GM12878 (cell line): ENCODE data around the gene DNAJB8. TPM values are rescaled to one million over a fixed set of nuclear protein-coding genes. Genes with fewer than 3 reads are reported as not detected.

Experiments
- ATAC-seq: fragments of 200-7000 bp; cut with Tn5 transposase; 3 replicates; pipeline ENCODE4 v1.9.1; 2020; ENCODE audit warnings: mild to moderate bottlenecking, moderate library complexity
- BruUV-seq: library from RNA; stranded (reverse); fragments of 400-500 nt; replicated peaks from 2 replicates; lab custom pipeline; 2021; lab: Mats Ljungman, UMichigan
- CTCF ChIA-PET: fragments of 300-600 bp; sonication (Branson Sonifier 250); formaldehyde crosslinking; extraction: SDS; loops from one replicate; lab custom pipeline; 2021; ENCODE audit warnings: inconsistent platforms; lab: Yijun Ruan, JAX
- POLR2A ChIA-PET: fragments of 350-600 bp; formaldehyde crosslinking; extraction: SDS; loops from one replicate; lab custom pipeline; 2021; ENCODE audit warnings: inconsistent platforms; lab: Charles Lee
- RAD21 ChIA-PET: fragments of 300-600 bp; sonication (Branson Sonifier 250); formaldehyde crosslinking; loops from one replicate; lab custom pipeline; 2023; ENCODE audit warnings: antibody characterized with exemption; ENCODE audit not compliant: unreplicated experiment; lab: Charles Lee
- SMC1A ChIA-PET: fragments of 300-600 bp; sonication (Branson Sonifier 250); formaldehyde crosslinking; loops from one replicate; lab custom pipeline; 2023; ENCODE audit not compliant: unreplicated experiment, uncharacterized antibody; lab: Charles Lee
- DNase-seq: peaks from one replicate; pipeline ENCODE4 v3.0.0-alpha.2; 2011; ENCODE audit warnings: low read depth, low spot score
- FAIRE-seq: peaks from 3 replicates; lab custom pipeline; 2011; peaks lifted over from hg19 to GRCh38; lab: Jason Lieb, UNC
- H2AFZ ChIP-seq: 2 replicates; pipeline ENCODE4 v1.6.0; 2011; ENCODE audit warnings: low read depth, low read length, control low read depth; ENCODE audit not compliant: control insufficient read depth
- H3K27ac ChIP-seq: 2 replicates; pipeline ENCODE4 v1.5.1; 2011; ENCODE audit warnings: control low read depth; ENCODE audit not compliant: control insufficient read depth, insufficient read depth
- H3K27me3 ChIP-seq, 2 experiments: replicated peaks in 1 of 2; 2 replicates each; pipeline versions ENCODE4 v1.6.0 to v1.6.1; 2011; ENCODE audit warnings: low read length in 1 of 2; ENCODE audit not compliant: control insufficient read depth in 2 of 2, insufficient read depth in 2 of 2
- H3K36me3 ChIP-seq, 2 experiments: 2 replicates each; pipeline ENCODE4 v1.5.1; 2011; ENCODE audit warnings: low read length in 1 of 2; ENCODE audit not compliant: control insufficient read depth in 2 of 2, insufficient read depth in 2 of 2
- H3K4me1 ChIP-seq: 2 replicates; pipeline ENCODE4 v1.6.1; 2011; ENCODE audit warnings: mild to moderate bottlenecking, low read length, moderate library complexity, mixed read lengths; ENCODE audit not compliant: control insufficient read depth, insufficient read depth
- H3K4me2 ChIP-seq: 2 replicates; pipeline ENCODE4 v1.6.0; 2011; ENCODE audit warnings: control low read depth; ENCODE audit not compliant: control insufficient read depth, insufficient read depth
- H3K4me3 ChIP-seq: fragments of 200-600 bp; sonication (generic); 2 replicates; pipeline ENCODE4 v1.5.1; 2016
- H3K79me2 ChIP-seq: 2 replicates; pipeline ENCODE4 v1.6.0; 2011; ENCODE audit warnings: low read length; ENCODE audit not compliant: control insufficient read depth, insufficient read depth
- H3K9ac ChIP-seq: 2 replicates; pipeline ENCODE4 v1.8.0; 2011; ENCODE audit warnings: low read length, control low read depth, mixed read lengths; ENCODE audit not compliant: control insufficient read depth, insufficient read depth
- H3K9me3 ChIP-seq: replicated peaks from 3 replicates; pipeline ENCODE4 v1.5.1; 2011; ENCODE audit warnings: mild to moderate bottlenecking, low read length; ENCODE audit not compliant: control insufficient read depth, insufficient read depth
- H4K20me1 ChIP-seq: 2 replicates; pipeline ENCODE4 v1.6.0; 2011; ENCODE audit not compliant: control insufficient read depth, insufficient read depth
- CEBPB ChIP-seq, 2 experiments: fragments of 150-350 bp in 1 of 2; IDR thresholded peaks; 2 replicates each; pipeline ENCODE4 v1.6.1; 2012 to 2014; ENCODE audit warnings: low read depth in 2 of 2, low read length in 2 of 2, borderline replicate concordance in 1 of 2, inconsistent platforms in 1 of 2
- KAT2A ChIP-seq: conservative IDR thresholded peaks from 2 replicates; pipeline ENCODE4 v1.6.1; 2011; ENCODE audit warnings: low read depth, low read length; ENCODE audit not compliant: control insufficient read depth
- KLF5 ChIP-seq: fragments of 450-650 bp; IDR thresholded peaks from 2 replicates; pipeline ENCODE4 v1.6.1; 2014; ENCODE audit warnings: mild to moderate bottlenecking; ENCODE audit not compliant: partially characterized antibody
- LARP7 ChIP-seq: fragments of 450-650 bp; IDR thresholded peaks from 2 replicates; pipeline ENCODE4 v1.6.1; 2017; ENCODE audit warnings: mild to moderate bottlenecking
- NFIC ChIP-seq: IDR thresholded peaks from 2 replicates; pipeline ENCODE4 v1.6.1; 2012; ENCODE audit warnings: low read depth, mild to moderate bottlenecking, inconsistent platforms, low read length, moderate library complexity
- PML ChIP-seq: IDR thresholded peaks from 2 replicates; pipeline ENCODE4 v1.6.1; 2012; ENCODE audit warnings: low read length, inconsistent platforms
- RAD21 ChIP-seq: IDR thresholded peaks from 2 replicates; pipeline ENCODE4 v1.6.1; 2011; ENCODE audit warnings: mild to moderate bottlenecking, low read depth, low read length, moderate library complexity; ENCODE audit not compliant: insufficient read depth
- SIX5 ChIP-seq: IDR thresholded peaks from 2 replicates; pipeline ENCODE4 v1.6.1; 2011; ENCODE audit warnings: mild to moderate bottlenecking, low read depth, low read length, moderate library complexity; ENCODE audit not compliant: severe bottlenecking
- SRF ChIP-seq, 2 experiments: IDR thresholded peaks; 2 replicates each; pipeline ENCODE4 v1.6.1; 2011; ENCODE audit warnings: low read depth in 2 of 2, low read length in 2 of 2, mild to moderate bottlenecking in 1 of 2, moderate library complexity in 1 of 2
- TCF3 ChIP-seq: IDR thresholded peaks from 2 replicates; pipeline ENCODE4 v1.6.1; 2012; ENCODE audit warnings: low read depth, mild to moderate bottlenecking, low read length, borderline replicate concordance; ENCODE audit not compliant: insufficient read depth
- ZNF207 ChIP-seq: fragments of 450-650 bp; IDR thresholded peaks from 2 replicates; pipeline ENCODE4 v1.6.1; 2014; ENCODE audit warnings: antibody characterized with exemption, mild to moderate bottlenecking, borderline replicate concordance
- WGBS: methylation state at CpG from one replicate; pipeline ENCODE4 v1.1.6; 2016; ENCODE audit warnings: low lambda C conversion rate; ENCODE audit not compliant: insufficient replicate concordance, insufficient coverage; ENCODE audit errors: missing lambda C conversion rate; 5-methylcytosine and 5-hydroxymethylcytosine counted together
- in situ Hi-C: fragments of 300-500 bp; cut with MboI; formaldehyde crosslinking; loops from 9 replicates; pipeline ENCODE4 v1.14.3; 2018; ENCODE audit warnings: mixed read lengths
- intact Hi-C: fragments of 100-400 bp; cut with micrococcal nuclease; formaldehyde crosslinking; loops from one replicate; pipeline ENCODE4 v1.14.2; 2022; ENCODE audit not compliant: unreplicated experiment
- polyA plus RNA-seq, 11 experiments: library from polyadenylated mRNA; depleted of rRNA in 4 of 11; unstranded in 6 of 11; stranded (reverse) in 5 of 11; fragments of >200 nt; fragmentation: Nextera tagmentation in 4 of 11; fragmentation: Illumina TruSeq in 1 of 11; extraction: Ambion mirVana in 4 of 11; extraction: Trizol in 1 of 11; gene quantifications; 1 replicate in 1 of 11; 2 replicates in 10 of 11; pipeline versions ENCODE4 v1.2.1 to v1.2.3, GENCODE V29; 2011 to 2016; ENCODE audit warnings: inconsistent platforms in 2 of 11, missing spikeins in 2 of 11, low read depth in 1 of 11
- total RNA-seq, 4 experiments: library from RNA; depleted of rRNA in 3 of 4; stranded (reverse); fragments of >200 nt in 3 of 4; fragmentation: Illumina TruSeq in 1 of 4; extraction: Trizol in 1 of 4; gene quantifications; 2 replicates each; pipeline versions ENCODE4 v1.2.1 to v1.2.3, GENCODE V29; 2013 to 2021
- TF ChIP-seq, protein P1 (sequence below): fragments of 450-650 bp; IDR thresholded peaks from 2 replicates; pipeline ENCODE4 v1.6.1; 2017; ENCODE audit warnings: mild to moderate bottlenecking
- TF ChIP-seq, protein P2 (sequence below): fragments of 150-350 bp; IDR thresholded peaks from 2 replicates; pipeline ENCODE4 v1.6.1; 2016; ENCODE audit warnings: low read depth, low read length
- TF ChIP-seq, protein P3 (sequence below): fragments of 450-650 bp; IDR thresholded peaks from 2 replicates; pipeline ENCODE4 v1.6.1; 2017; ENCODE audit warnings: mild to moderate bottlenecking, low read depth, inconsistent platforms; ENCODE audit not compliant: poor library complexity, severe bottlenecking
- TF ChIP-seq, protein P4 (sequence below): fragments of 450-650 bp; IDR thresholded peaks from 2 replicates; pipeline ENCODE4 v1.6.1; 2016; ENCODE audit warnings: mild to moderate bottlenecking

The DNAJB8 gene
- total and polyA plus RNA-seq, 10 of the 15 experiments (the other 5 are each of a cell fraction or from before 2014, with no cell fraction given): not detected

DNA sequence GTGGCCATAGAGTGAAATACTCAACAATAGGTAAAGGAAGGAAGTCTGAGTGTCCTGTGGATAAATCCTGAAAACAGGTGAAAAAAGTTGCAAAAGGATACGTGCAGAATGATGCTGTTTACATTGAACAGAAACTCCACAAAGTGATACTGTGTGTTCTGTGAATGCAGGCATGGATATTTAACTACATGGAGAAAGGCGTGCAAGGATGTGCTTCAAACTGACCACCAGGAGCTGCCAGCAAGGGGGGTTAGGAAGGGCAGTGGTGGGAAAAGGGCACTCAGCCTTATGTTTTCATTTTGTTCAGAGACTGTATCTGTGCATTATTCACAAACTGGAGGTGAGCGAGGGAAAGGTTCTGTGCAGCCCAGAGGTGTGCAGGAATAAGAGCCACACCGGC, 47.4 kb downstream of the DNAJB8 start:
- DNase-seq (no peak), FAIRE-seq (no peak), ATAC-seq (no peak)
- CTCF ChIA-PET: no interaction called here
- intact Hi-C loops (no loop called here), in situ Hi-C loops (no loop called here)
- H3K27ac ChIP-seq: no peak overlapping the region
- POLR2A ChIA-PET: no interaction called here
- no peaks in the 10 kb centered on the region for H3K9me3 ChIP-seq
- no peaks in the 10 kb centered on the region for H3K79me2 ChIP-seq
- SMC1A ChIA-PET: no interaction called here
- no peak overlapping the region for H3K4me3 ChIP-seq
- no peaks in the 10 kb centered on the region for H4K20me1 ChIP-seq
- no peaks in the 10 kb centered on the region for H3K27me3 ChIP-seq
- H3K36me3 ChIP-seq: no peaks in the 10 kb centered on the region
- TF ChIP-seq TCF3 (no peak), RAD21 (no peak), PML (no peak), KAT2A (no peak), SIX5 (no peak), CEBPB (IDR thresholded peaks at IDR 0.05; ENCODE audit: borderline replicate concordance in 1 of 2, low read depth in 2 of 2, low read length in 2 of 2) (no peak), KLF5 (no peak), ZNF207 (no peak), LARP7 (no peak), NFIC (no peak), SRF (IDR thresholded peaks at IDR 0.05; ENCODE audit: low read depth in 2 of 2, low read length in 2 of 2) (no peak)
- TF ChIP-seq, protein P1, sequence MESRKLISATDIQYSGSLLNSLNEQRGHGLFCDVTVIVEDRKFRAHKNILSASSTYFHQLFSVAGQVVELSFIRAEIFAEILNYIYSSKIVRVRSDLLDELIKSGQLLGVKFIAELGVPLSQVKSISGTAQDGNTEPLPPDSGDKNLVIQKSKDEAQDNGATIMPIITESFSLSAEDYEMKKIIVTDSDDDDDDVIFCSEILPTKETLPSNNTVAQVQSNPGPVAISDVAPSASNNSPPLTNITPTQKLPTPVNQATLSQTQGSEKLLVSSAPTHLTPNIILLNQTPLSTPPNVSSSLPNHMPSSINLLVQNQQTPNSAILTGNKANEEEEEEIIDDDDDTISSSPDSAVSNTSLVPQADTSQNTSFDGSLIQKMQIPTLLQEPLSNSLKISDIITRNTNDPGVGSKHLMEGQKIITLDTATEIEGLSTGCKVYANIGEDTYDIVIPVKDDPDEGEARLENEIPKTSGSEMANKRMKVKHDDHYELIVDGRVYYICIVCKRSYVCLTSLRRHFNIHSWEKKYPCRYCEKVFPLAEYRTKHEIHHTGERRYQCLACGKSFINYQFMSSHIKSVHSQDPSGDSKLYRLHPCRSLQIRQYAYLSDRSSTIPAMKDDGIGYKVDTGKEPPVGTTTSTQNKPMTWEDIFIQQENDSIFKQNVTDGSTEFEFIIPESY: no peak
- TF ChIP-seq, protein P2, sequence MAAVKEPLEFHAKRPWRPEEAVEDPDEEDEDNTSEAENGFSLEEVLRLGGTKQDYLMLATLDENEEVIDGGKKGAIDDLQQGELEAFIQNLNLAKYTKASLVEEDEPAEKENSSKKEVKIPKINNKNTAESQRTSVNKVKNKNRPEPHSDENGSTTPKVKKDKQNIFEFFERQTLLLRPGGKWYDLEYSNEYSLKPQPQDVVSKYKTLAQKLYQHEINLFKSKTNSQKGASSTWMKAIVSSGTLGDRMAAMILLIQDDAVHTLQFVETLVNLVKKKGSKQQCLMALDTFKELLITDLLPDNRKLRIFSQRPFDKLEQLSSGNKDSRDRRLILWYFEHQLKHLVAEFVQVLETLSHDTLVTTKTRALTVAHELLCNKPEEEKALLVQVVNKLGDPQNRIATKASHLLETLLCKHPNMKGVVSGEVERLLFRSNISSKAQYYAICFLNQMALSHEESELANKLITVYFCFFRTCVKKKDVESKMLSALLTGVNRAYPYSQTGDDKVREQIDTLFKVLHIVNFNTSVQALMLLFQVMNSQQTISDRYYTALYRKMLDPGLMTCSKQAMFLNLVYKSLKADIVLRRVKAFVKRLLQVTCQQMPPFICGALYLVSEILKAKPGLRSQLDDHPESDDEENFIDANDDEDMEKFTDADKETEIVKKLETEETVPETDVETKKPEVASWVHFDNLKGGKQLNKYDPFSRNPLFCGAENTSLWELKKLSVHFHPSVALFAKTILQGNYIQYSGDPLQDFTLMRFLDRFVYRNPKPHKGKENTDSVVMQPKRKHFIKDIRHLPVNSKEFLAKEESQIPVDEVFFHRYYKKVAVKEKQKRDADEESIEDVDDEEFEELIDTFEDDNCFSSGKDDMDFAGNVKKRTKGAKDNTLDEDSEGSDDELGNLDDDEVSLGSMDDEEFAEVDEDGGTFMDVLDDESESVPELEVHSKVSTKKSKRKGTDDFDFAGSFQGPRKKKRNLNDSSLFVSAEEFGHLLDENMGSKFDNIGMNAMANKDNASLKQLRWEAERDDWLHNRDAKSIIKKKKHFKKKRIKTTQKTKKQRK: no peak
- TF ChIP-seq, protein P3, sequence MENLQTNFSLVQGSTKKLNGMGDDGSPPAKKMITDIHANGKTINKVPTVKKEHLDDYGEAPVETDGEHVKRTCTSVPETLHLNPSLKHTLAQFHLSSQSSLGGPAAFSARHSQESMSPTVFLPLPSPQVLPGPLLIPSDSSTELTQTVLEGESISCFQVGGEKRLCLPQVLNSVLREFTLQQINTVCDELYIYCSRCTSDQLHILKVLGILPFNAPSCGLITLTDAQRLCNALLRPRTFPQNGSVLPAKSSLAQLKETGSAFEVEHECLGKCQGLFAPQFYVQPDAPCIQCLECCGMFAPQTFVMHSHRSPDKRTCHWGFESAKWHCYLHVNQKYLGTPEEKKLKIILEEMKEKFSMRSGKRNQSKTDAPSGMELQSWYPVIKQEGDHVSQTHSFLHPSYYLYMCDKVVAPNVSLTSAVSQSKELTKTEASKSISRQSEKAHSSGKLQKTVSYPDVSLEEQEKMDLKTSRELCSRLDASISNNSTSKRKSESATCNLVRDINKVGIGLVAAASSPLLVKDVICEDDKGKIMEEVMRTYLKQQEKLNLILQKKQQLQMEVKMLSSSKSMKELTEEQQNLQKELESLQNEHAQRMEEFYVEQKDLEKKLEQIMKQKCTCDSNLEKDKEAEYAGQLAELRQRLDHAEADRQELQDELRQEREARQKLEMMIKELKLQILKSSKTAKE: no peak
- TF ChIP-seq, protein P4, sequence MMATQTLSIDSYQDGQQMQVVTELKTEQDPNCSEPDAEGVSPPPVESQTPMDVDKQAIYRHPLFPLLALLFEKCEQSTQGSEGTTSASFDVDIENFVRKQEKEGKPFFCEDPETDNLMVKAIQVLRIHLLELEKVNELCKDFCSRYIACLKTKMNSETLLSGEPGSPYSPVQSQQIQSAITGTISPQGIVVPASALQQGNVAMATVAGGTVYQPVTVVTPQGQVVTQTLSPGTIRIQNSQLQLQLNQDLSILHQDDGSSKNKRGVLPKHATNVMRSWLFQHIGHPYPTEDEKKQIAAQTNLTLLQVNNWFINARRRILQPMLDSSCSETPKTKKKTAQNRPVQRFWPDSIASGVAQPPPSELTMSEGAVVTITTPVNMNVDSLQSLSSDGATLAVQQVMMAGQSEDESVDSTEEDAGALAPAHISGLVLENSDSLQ: no peak
- no peak overlapping the region for H2AFZ ChIP-seq
- H3K9ac ChIP-seq: no peak overlapping the region
- no peaks in the 10 kb centered on the region for H3K4me1 ChIP-seq
- no TSS peak for BruUV-seq
- no peak overlapping the region for H3K4me2 ChIP-seq
- 71% methylated on average over 4 of the region's 4 CpGs for WGBS
- RAD21 ChIA-PET: no interaction called here
